Measurements from ENCODE around the gene ALPK3. TPM values are rescaled to one million over a fixed set of nuclear protein-coding genes. Genes with fewer than 3 reads are reported as not detected.

The ALPK3 gene
- total RNA-seq, 1 experiment from 2014 or later = 16.5 TPM

DNA sequence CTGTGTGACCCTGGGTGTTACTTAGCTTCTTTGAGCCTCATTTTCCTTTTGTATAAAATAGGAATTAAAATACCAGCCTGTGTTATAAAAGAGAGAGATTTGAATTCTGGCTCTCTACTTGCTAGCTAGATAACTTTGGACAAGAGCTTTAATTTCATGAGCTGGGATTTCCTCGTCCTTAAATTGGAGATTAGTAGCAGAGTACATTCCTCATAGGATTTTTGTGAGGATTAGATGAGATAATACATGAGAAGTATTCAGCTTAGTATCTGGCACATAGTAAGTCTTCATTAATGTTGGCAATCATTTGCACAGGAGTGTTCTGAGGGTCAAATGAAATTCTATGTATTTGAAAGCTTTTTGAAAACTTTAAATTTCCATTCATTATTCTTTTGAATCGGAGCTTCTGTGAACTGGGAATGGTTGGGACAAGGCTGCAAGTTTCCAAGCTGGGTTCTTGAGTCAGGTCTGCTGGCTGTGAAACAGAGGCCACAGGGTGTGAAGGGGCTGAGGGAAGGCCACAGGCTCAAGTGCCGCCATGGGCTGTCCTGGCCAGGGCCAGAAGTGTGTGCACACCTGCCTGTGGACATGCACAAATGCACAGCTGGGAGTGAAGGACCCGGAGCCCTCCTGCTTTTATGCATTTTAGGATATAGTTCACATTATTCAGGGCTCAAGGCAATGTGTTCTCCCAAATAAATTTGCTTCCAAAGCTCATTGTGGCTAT is 17.2 kb downstream of the ALPK3 start:
- H3K27ac Mint-ChIP-seq = no peak overlapping the region
- TF ChIP-seq FOXP4 (CRISPR knock-in tag; IDR thresholded peaks at IDR 0.05) (no peak), RELA (CRISPR knock-in tag; IDR thresholded peaks at IDR 0.05; ENCODE audit: borderline replicate concordance) (no peak), ZSCAN18 (CRISPR knock-in tag; IDR thresholded peaks at IDR 0.05) (no peak), KAT7 (CRISPR knock-in tag; IDR thresholded peaks at IDR 0.05; ENCODE audit: borderline replicate concordance) (no peak), STAT6 (CRISPR knock-in tag; conservative IDR thresholded peaks at IDR 0.05; ENCODE audit: low read depth) (no peak), ZNF423 (CRISPR knock-in tag; IDR thresholded peaks at IDR 0.05) (no peak), TEAD1 (CRISPR knock-in tag; IDR thresholded peaks at IDR 0.05) (no peak), NR2C2 (CRISPR knock-in tag; IDR thresholded peaks at IDR 0.05) (no peak)
- TF ChIP-seq, protein P1, sequence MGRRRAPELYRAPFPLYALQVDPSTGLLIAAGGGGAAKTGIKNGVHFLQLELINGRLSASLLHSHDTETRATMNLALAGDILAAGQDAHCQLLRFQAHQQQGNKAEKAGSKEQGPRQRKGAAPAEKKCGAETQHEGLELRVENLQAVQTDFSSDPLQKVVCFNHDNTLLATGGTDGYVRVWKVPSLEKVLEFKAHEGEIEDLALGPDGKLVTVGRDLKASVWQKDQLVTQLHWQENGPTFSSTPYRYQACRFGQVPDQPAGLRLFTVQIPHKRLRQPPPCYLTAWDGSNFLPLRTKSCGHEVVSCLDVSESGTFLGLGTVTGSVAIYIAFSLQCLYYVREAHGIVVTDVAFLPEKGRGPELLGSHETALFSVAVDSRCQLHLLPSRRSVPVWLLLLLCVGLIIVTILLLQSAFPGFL (CRISPR knock-in tag; IDR thresholded peaks at IDR 0.05; ENCODE audit: borderline replicate concordance) = no peak
- ATAC-seq (no peak), DNase-seq (ENCODE audit: low spot score) (no peak)
- POLR2A ChIA-PET = interaction anchor here (0.6 kb wide), 1 partner anchor 11 kb away, joined by 3 read pairs; no protein-coding TSS in a partner anchor
- H3K36me3 Mint-ChIP-seq = peaks cover 3% of the 10 kb centered on the region; the same call in 1 of the 2 replicates
- CTCF ChIA-PET = interaction anchor here (0.6 to 2.3 kb wide), 7 partner anchors 9 to 271 kb away, joined by 3 to 8 read pairs (median 3); no protein-coding TSS in a partner anchor
- H3K4me3 Mint-ChIP-seq = no peak overlapping the region
- H3K9me3 Mint-ChIP-seq = no peaks in the 10 kb centered on the region
- H3K4me1 Mint-ChIP-seq = no peaks in the 10 kb centered on the region
- H3K27me3 Mint-ChIP-seq (ENCODE audit: low read depth) = no peaks in the 10 kb centered on the region

DNA sequence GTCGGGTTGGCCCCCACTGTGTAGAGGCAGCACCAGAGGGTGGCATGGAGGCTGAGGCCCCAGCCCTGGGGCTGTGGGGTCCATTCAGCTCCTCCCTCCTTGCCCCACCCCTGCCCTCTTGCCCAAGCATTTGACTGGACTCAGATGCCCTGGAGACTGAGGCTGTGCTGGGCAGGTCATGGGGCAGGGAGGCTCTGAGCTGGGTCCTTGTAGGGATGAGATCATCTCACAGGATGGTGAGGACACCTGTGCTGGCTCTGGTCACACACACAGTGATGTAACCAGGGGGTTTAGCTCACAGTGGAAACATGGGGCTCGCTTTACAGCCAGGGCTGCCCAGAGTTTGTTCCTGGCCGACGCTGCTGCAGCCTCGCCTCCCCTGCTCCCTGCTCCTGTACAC is 17.8 kb downstream of the ALPK3 start:
- POLR2A ChIA-PET = interaction anchor here (0.6 kb wide), 1 partner anchor 10 kb away, joined by 3 read pairs; no protein-coding TSS in a partner anchor
- DNase-seq (ENCODE audit: low spot score) (no peak), ATAC-seq (no peak)
- H3K27me3 Mint-ChIP-seq (ENCODE audit: low read depth) = no peaks in the 10 kb centered on the region
- peaks cover under 1% of the 10 kb centered on the region; the same call in 1 of the 2 replicates for H3K36me3 Mint-ChIP-seq
- H3K4me1 Mint-ChIP-seq = no peaks in the 10 kb centered on the region
- CTCF ChIA-PET = interaction anchor here (0.6 to 1.0 kb wide), 2 partner anchors 10 to 80 kb away, joined by 3 read pairs; no protein-coding TSS in a partner anchor
- H3K27ac Mint-ChIP-seq = no peak overlapping the region
- no peaks in the 10 kb centered on the region for H3K9me3 Mint-ChIP-seq
- no peak overlapping the region for H3K4me3 Mint-ChIP-seq
- TF ChIP-seq NR1H2 (CRISPR knock-in tag; IDR thresholded peaks at IDR 0.05) (no peak), SOX15 (CRISPR knock-in tag; IDR thresholded peaks at IDR 0.05) (no peak), ZMAT4 (CRISPR knock-in tag; IDR thresholded peaks at IDR 0.05) (no peak), CREM (CRISPR knock-in tag; IDR thresholded peaks at IDR 0.05) (no peak), ZNF425 (CRISPR knock-in tag; conservative IDR thresholded peaks at IDR 0.05) (no peak), TCF7 (CRISPR knock-in tag; IDR thresholded peaks at IDR 0.05; ENCODE audit: low read depth) (no peak), GABPB1 (CRISPR knock-in tag; IDR thresholded peaks at IDR 0.05) (no peak)
- TF ChIP-seq, protein P2, sequence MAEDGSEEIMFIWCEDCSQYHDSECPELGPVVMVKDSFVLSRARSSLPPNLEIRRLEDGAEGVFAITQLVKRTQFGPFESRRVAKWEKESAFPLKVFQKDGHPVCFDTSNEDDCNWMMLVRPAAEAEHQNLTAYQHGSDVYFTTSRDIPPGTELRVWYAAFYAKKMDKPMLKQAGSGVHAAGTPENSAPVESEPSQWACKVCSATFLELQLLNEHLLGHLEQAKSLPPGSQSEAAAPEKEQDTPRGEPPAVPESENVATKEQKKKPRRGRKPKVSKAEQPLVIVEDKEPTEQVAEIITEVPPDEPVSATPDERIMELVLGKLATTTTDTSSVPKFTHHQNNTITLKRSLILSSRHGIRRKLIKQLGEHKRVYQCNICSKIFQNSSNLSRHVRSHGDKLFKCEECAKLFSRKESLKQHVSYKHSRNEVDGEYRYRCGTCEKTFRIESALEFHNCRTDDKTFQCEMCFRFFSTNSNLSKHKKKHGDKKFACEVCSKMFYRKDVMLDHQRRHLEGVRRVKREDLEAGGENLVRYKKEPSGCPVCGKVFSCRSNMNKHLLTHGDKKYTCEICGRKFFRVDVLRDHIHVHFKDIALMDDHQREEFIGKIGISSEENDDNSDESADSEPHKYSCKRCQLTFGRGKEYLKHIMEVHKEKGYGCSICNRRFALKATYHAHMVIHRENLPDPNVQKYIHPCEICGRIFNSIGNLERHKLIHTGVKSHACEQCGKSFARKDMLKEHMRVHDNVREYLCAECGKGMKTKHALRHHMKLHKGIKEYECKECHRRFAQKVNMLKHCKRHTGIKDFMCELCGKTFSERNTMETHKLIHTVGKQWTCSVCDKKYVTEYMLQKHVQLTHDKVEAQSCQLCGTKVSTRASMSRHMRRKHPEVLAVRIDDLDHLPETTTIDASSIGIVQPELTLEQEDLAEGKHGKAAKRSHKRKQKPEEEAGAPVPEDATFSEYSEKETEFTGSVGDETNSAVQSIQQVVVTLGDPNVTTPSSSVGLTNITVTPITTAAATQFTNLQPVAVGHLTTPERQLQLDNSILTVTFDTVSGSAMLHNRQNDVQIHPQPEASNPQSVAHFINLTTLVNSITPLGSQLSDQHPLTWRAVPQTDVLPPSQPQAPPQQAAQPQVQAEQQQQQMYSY (CRISPR knock-in tag; IDR thresholded peaks at IDR 0.05) = no peak
